ENCODE data around the gene AMMECR1.

- TF ChIP-seq EZH2 (IDR thresholded peaks at IDR 0.05; ENCODE audit: insufficient read depth, poor library complexity, severe bottlenecking) = no peak
- no peak for TF ChIP-seq EZH2phosphoT487 (IDR thresholded peaks at IDR 0.05; ENCODE audit: insufficient read depth, low read depth)
Measured at GRCh38 chrX:110293658-110294057, 24.2 kb downstream of the AMMECR1 start.

Data from GM23248 (cell line).